Endothelial cell of umbilical vein (primary cell): ENCODE measurements around the gene FNDC1. TPM values are rescaled to one million over a fixed set of nuclear protein-coding genes. Genes with fewer than 3 reads are reported as not detected.

Experiments used
- BruUV-seq: library from RNA; stranded (reverse); fragments of 400-500 nt; replicated peaks from 2 replicates; lab custom pipeline; 2021; lab: Mats Ljungman, UMichigan
- CTCF ChIA-PET: fragments of 300-600, 350-600 bp; sonication (Branson Sonifier 250); formaldehyde crosslinking; loops from one replicate; lab custom pipeline; 2021; ENCODE audit warnings: antibody characterized with exemption, inconsistent platforms; lab: Charles Lee
- POLR2A ChIA-PET: fragments of 300-600, 350-600 bp; sonication (Branson Sonifier 250); formaldehyde crosslinking; loops from one replicate; lab custom pipeline; 2021; ENCODE audit warnings: antibody characterized with exemption, inconsistent platforms; lab: Charles Lee
- DNase-seq: peaks from one replicate; pipeline ENCODE4 v3.0.0-alpha.2; 2011; ENCODE audit warnings: low read depth, low spot score
- FAIRE-seq: peaks from 2 replicates; lab custom pipeline; 2011; peaks lifted over from hg19 to GRCh38; lab: Jason Lieb, UNC
- H2AFZ ChIP-seq: 2 replicates; pipeline ENCODE4 v1.6.0; 2012; ENCODE audit warnings: low read depth, low read length, control low read depth, inconsistent platforms
- H3K27ac ChIP-seq: 2 replicates; pipeline ENCODE4 v1.5.1; 2011; ENCODE audit warnings: low read depth, mild to moderate bottlenecking, control low read depth, low read length, moderate library complexity; ENCODE audit not compliant: insufficient read depth
- H3K27me3 ChIP-seq, 2 experiments: 2 replicates each; pipeline versions ENCODE4 v1.6.0 to v1.6.1; 2011; ENCODE audit warnings: low read length in 2 of 2, mixed read lengths in 1 of 2; ENCODE audit not compliant: control insufficient read depth in 2 of 2, insufficient read depth in 2 of 2
- H3K36me3 ChIP-seq, 2 experiments: 2 replicates in 1 of 2; 3 replicates in 1 of 2; pipeline ENCODE4 v1.5.1; 2011; ENCODE audit warnings: low read length in 2 of 2, mild to moderate bottlenecking in 1 of 2, moderate library complexity in 1 of 2; ENCODE audit not compliant: control insufficient read depth in 2 of 2, insufficient read depth in 2 of 2; ENCODE audit errors: extremely low read depth in 1 of 2
- H3K4me1 ChIP-seq: 3 replicates; pipeline ENCODE4 v1.5.1; 2011; ENCODE audit warnings: mild to moderate bottlenecking, low read length; ENCODE audit not compliant: control insufficient read depth, insufficient read depth; ENCODE audit errors: extremely low read depth
- H3K4me2 ChIP-seq: 2 replicates; pipeline ENCODE4 v1.6.1; 2011; ENCODE audit warnings: low read length, control low read depth, mixed read lengths; ENCODE audit not compliant: insufficient read depth
- H3K4me3 ChIP-seq, 3 experiments: fragments of 200-600 bp in 1 of 3; sonication (generic), shearing (Covaris generic) in 1 of 3; replicated peaks in 1 of 3; 2 replicates each; pipeline ENCODE4 v1.5.1; 2011 to 2016; ENCODE audit warnings: control low read depth in 3 of 3, low read length in 3 of 3, mild to moderate bottlenecking in 2 of 3, inconsistent platforms in 1 of 3, low read depth in 1 of 3, moderate library complexity in 1 of 3; ENCODE audit not compliant: insufficient read depth in 1 of 3
- H3K79me2 ChIP-seq: 2 replicates; pipeline ENCODE4 v1.6.0; 2012; ENCODE audit warnings: low read length, inconsistent platforms; ENCODE audit not compliant: control insufficient read depth, insufficient read depth
- H3K9ac ChIP-seq: replicated peaks from 2 replicates; pipeline ENCODE3; 2011; ENCODE audit warnings: low read length, control low read depth; ENCODE audit not compliant: insufficient read depth; ENCODE audit errors: extremely low read depth
- H3K9me1 ChIP-seq: replicated peaks from 3 replicates; pipeline ENCODE4 v1.6.0; 2011; ENCODE audit warnings: mild to moderate bottlenecking, low read length; ENCODE audit not compliant: control insufficient read depth, insufficient read depth; ENCODE audit errors: extremely low read depth
- H3K9me3 ChIP-seq: replicated peaks from 2 replicates; pipeline ENCODE4 v1.5.1; 2012; ENCODE audit warnings: low read length, inconsistent platforms; ENCODE audit not compliant: control insufficient read depth, insufficient read depth
- H4K20me1 ChIP-seq: replicated peaks from 2 replicates; pipeline ENCODE3; 2011; ENCODE audit warnings: mild to moderate bottlenecking, low read length; ENCODE audit not compliant: control insufficient read depth, insufficient read depth; ENCODE audit errors: extremely low read depth
- CTCF ChIP-seq, 2 donors: IDR thresholded peaks; 1 replicate in 1 of 2; 2 replicates in 1 of 2; pipeline ENCODE4 v1.5.1; 2011; ENCODE audit warnings: low read length in 2 of 2, mild to moderate bottlenecking in 2 of 2, moderate library complexity in 2 of 2, control low read depth in 1 of 2, inconsistent platforms in 1 of 2, low read depth in 1 of 2; ENCODE audit not compliant: insufficient read depth in 1 of 2; ENCODE audit errors: extremely low read depth in 1 of 2
- EZH2 ChIP-seq: IDR thresholded peaks from 2 replicates; pipeline ENCODE4 v1.6.1; 2012; ENCODE audit warnings: borderline replicate concordance, low read depth, mild to moderate bottlenecking, moderate library complexity, low read length, inconsistent platforms; ENCODE audit not compliant: severe bottlenecking
- FOS ChIP-seq: IDR thresholded peaks from 2 replicates; pipeline ENCODE4 v1.6.1; 2011; ENCODE audit warnings: mild to moderate bottlenecking, low read length, moderate library complexity, borderline replicate concordance; ENCODE audit not compliant: insufficient read depth
- GATA2 ChIP-seq: IDR thresholded peaks from 2 replicates; pipeline ENCODE4 v1.7.0; 2011; ENCODE audit warnings: low read depth, mild to moderate bottlenecking, moderate library complexity, mixed read lengths, low read length; ENCODE audit not compliant: insufficient read length, insufficient read depth
- JUN ChIP-seq: IDR thresholded peaks from 2 replicates; pipeline ENCODE4 v1.6.1; 2011; ENCODE audit warnings: borderline replicate concordance, low read depth; ENCODE audit not compliant: insufficient read length, insufficient read depth
- MAX ChIP-seq: IDR thresholded peaks from 2 replicates; pipeline ENCODE4 v1.6.1; 2011; ENCODE audit not compliant: insufficient read depth, insufficient read length
- MYC ChIP-seq: IDR thresholded peaks from one replicate; pipeline ENCODE4 v1.6.1; 2011; ENCODE audit warnings: mild to moderate bottlenecking, low read depth, low read length
- POLR2A ChIP-seq: IDR thresholded peaks from 2 replicates; pipeline ENCODE4 v1.6.1; 2012; ENCODE audit warnings: low read depth, mild to moderate bottlenecking, control low read depth, low read length
- POLR2AphosphoS5 ChIP-seq: IDR thresholded peaks from 2 replicates; pipeline ENCODE4 v1.6.1; 2012; ENCODE audit warnings: low read depth, mild to moderate bottlenecking, control low read depth, low read length, moderate library complexity; ENCODE audit not compliant: insufficient read depth
- dilution Hi-C: fragments of 300-500 bp; cut with MboI; formaldehyde crosslinking; loops from one replicate; pipeline ENCODE4 v1.15.0; 2019; ENCODE audit warnings: low sequenced_read_pairs; ENCODE audit not compliant: extremely low pct_ligation_motif_present
- intact Hi-C: fragments of 100-400 bp; cut with micrococcal nuclease; formaldehyde crosslinking; loops from one replicate; pipeline ENCODE4 v1.10.0; 2022
- polyA plus RNA-seq, 4 experiments: library from polyadenylated mRNA; depleted of rRNA in 3 of 4; stranded (reverse) in 3 of 4; unstranded in 1 of 4; fragments of >200 nt; gene quantifications; 2 replicates each; pipeline versions ENCODE4 v1.2.1 to v1.2.3, GENCODE V29; 2011 to 2012; ENCODE audit warnings: missing spikeins in 1 of 4
- total RNA-seq: library from RNA; stranded (reverse); gene quantifications from 2 replicates; pipeline ENCODE4 v1.2.3, GENCODE V29; 2021

FNDC1 gene
- total and polyA plus RNA-seq, 2 donors (not counting 3 experiments of a cell fraction or from before 2014, with no cell fraction given), result 0.04 TPM; not detected in 1

- CTCF ChIA-PET, result interaction anchor here (1.0 to 1.1 kb wide), 2 partner anchors 9 to 442 kb away, joined by 3 read pairs; no protein-coding TSS in a partner anchor
- no peak for FAIRE-seq
Measured at GRCh38 chr6:159212525-159213280, 43.5 kb downstream of the FNDC1 start.

More at GRCh38 chr6:159212525-159213280, 43.5 kb downstream of the FNDC1 start:
- Histone ChIP-seq H3K9me1 (no peaks in the 10 kb centered on the region), H3K9me3 (no peaks in the 10 kb centered on the region), H3K79me2 (no peaks in the 10 kb centered on the region), H3K9ac (no peak overlapping the region), H3K27ac (no peak overlapping the region), H3K4me2 (no peak overlapping the region), H2AFZ (no peak overlapping the region), H3K27me3 (no peaks in the 10 kb centered on the region), H3K4me1 (no peaks in the 10 kb centered on the region), H4K20me1 (no peaks in the 10 kb centered on the region), H3K36me3 (no peaks in the 10 kb centered on the region), H3K4me3 (no peak overlapping the region)
- POLR2A ChIA-PET, result no interaction called here
- no peak for TF ChIP-seq MAX
- TF ChIP-seq EZH2, result no peak
- no peak for TF ChIP-seq POLR2A
- no peak for TF ChIP-seq POLR2AphosphoS5
- no peak for TF ChIP-seq GATA2
- no peak for TF ChIP-seq FOS
- TF ChIP-seq CTCF (IDR thresholded peaks at IDR 0.05; ENCODE audit: extremely low read depth in 1 of 2, insufficient read depth in 1 of 2, low read depth in 1 of 2, low read length in 2 of 2), result no peak
- no peak for TF ChIP-seq MYC
- TF ChIP-seq JUN, result no peak
- DNase-seq, result no peak
- intact Hi-C loops, result loop anchor here (5.0 kb wide), 1 partner anchor 700 kb away; no protein-coding TSS in a partner anchor
- dilution Hi-C loops, result no loop called here
- BruUV-seq, result no TSS peak
